Naive B cell (primary cell): Measurements from ENCODE around the gene KCNQ5. TPM values are rescaled to one million over a fixed set of nuclear protein-coding genes. Genes with fewer than 3 reads are reported as not detected.
"Not testable (repeated sequence)": the region's sequence is repeated elsewhere in the genome, so short reads cannot be mapped to it uniquely, and the experiment has no call there.

Experiments used
- ATAC-seq, 2 donors: fragments of 150-1000 bp; cut with Tn5 transposase; 2 replicates each; pipeline ENCODE4 v1.10.0; 2021; ENCODE audit warnings: low read depth in 2 of 2, mild to moderate bottlenecking in 2 of 2, moderate library complexity in 2 of 2
- DNase-seq: peaks from one replicate; pipeline ENCODE4 v3.0.0; 2022
- H3K27ac Mint-ChIP-seq, 6 donors: one replicate each; pipeline ENCODE4 v1.8.0; 2020 to 2022; ENCODE audit warnings: mild to moderate bottlenecking in 6 of 6, mixed read lengths in 6 of 6, moderate library complexity in 5 of 6, inconsistent platforms in 2 of 6
- H3K27me3 Mint-ChIP-seq, 3 donors: one replicate each; pipeline ENCODE4 v1.8.0; 2021 to 2022; ENCODE audit warnings: mixed read lengths in 3 of 3, mild to moderate bottlenecking in 1 of 3
- H3K36me3 Mint-ChIP-seq, 2 donors: one replicate each; pipeline ENCODE4 v1.8.0; 2020 to 2022; ENCODE audit warnings: mixed read lengths in 2 of 2, inconsistent platforms in 1 of 2, mild to moderate bottlenecking in 1 of 2
- H3K4me1 Mint-ChIP-seq, 3 donors: one replicate each; pipeline ENCODE4 v1.8.0; 2020 to 2022; ENCODE audit warnings: mixed read lengths in 3 of 3, inconsistent platforms in 1 of 3, mild to moderate bottlenecking in 1 of 3, moderate library complexity in 1 of 3
- H3K4me3 Mint-ChIP-seq, 8 donors: one replicate each; pipeline ENCODE4 v1.8.0; 2020 to 2022; ENCODE audit warnings: mild to moderate bottlenecking in 8 of 8, mixed read lengths in 8 of 8, moderate library complexity in 8 of 8, inconsistent platforms in 2 of 8
- H3K9me3 Mint-ChIP-seq, 7 donors: one replicate each; pipeline ENCODE4 v1.8.0; 2020 to 2022; ENCODE audit warnings: mixed read lengths in 7 of 7, mild to moderate bottlenecking in 5 of 7, inconsistent platforms in 2 of 7, moderate library complexity in 1 of 7
- polyA plus RNA-seq, 6 donors: library from polyadenylated mRNA; unstranded; fragments of 300-500 nt; fragmentation: Illumina TruSeq; gene quantifications; one replicate each; pipeline ENCODE4 v1.2.3, GENCODE V29; 2021; ENCODE audit warnings: low read depth in 6 of 6

Gene KCNQ5
- polyA plus RNA-seq, 6 donors from 2014 or later, result 0.29 to 7.1 (median 4.9) TPM

GRCh38 chr6:72963946-72964345 is 342.1 kb downstream of the KCNQ5 start:
- Mint-ChIP-seq H3K4me3 (no peak overlapping the region), H3K27ac (no peak overlapping the region), H3K4me1 (no peaks in the 10 kb centered on the region), H3K27me3 (no peaks in the 10 kb centered on the region), H3K36me3 (no peaks in the 10 kb centered on the region), H3K9me3 (no peaks in the 10 kb centered on the region)
- DNase-seq (no peak), ATAC-seq (no peak)

- no peak for ATAC-seq
- H3K36me3 Mint-ChIP-seq, result no peaks in the 10 kb centered on the region
- DNase-seq, result no peak
- H3K4me1 Mint-ChIP-seq, result no peaks in the 10 kb centered on the region
- no peak overlapping the region for H3K27ac Mint-ChIP-seq
- peaks cover 0 to 3% (median 0%) of the 10 kb centered on the region in 7 donors for H3K9me3 Mint-ChIP-seq
- no peaks in the 10 kb centered on the region for H3K27me3 Mint-ChIP-seq
- no peak overlapping the region for H3K4me3 Mint-ChIP-seq
These were observed 344.9 kb downstream of the KCNQ5 start for GRCh38 chr6:72966628-72967280.

DNA sequence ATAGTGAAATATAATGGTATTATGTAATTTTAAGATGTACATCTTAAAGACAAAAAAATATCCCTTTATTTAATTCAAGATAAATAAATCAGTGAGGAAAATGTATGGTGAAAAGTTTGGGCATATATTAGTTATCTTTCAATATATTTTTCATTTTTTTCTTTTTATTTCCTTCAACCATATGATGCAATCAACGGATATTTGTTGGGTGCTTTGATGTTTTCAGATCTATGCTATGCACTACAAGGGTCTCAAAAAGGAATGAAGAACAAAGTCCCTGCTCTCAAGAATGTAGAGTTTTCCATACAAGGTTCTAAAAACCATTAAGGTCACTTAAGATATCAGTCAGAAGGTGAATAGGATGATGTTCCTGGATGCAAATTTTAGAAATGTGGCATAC is 345.5 kb downstream of the KCNQ5 start:
- DNase-seq (no peak), ATAC-seq (no peak)
- Mint-ChIP-seq H3K9me3 (peaks cover 0 to 3% (median 0%) of the 10 kb centered on the region in 7 donors), H3K36me3 (no peaks in the 10 kb centered on the region), H3K4me1 (peaks cover 0 to 2% (median 0%) of the 10 kb centered on the region in 3 donors), H3K27ac (no peak overlapping the region), H3K4me3 (no peak overlapping the region), H3K27me3 (no peaks in the 10 kb centered on the region)

DNA sequence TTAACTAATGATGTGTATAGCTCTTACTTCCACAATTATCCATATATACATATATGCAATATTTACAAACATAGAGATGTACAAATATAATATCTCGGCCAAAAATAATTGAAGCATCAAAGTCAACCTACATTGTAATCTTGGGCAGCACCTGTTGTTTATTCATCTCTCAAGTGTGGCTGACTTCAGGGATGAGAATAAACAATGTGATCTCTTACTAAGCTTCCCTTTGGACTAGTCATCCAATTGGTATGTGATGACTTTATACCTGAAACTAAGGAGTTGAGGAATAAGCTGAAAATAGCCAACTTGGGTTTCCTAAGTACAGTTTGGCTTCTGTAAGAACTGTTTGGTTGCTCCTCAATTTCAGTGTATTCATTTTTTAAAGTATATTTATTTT is 346.8 kb downstream of the KCNQ5 start:
- H3K27me3 Mint-ChIP-seq, result no peaks in the 10 kb centered on the region
- H3K27ac Mint-ChIP-seq, result no peak overlapping the region
- DNase-seq (no peak), ATAC-seq (no peak)
- no peak overlapping the region for H3K4me3 Mint-ChIP-seq
- H3K4me1 Mint-ChIP-seq, result peaks cover 0 to 9% (median 0%) of the 10 kb centered on the region in 3 donors
- no peaks in the 10 kb centered on the region for H3K36me3 Mint-ChIP-seq
- peaks cover 0 to 3% (median 0%) of the 10 kb centered on the region in 7 donors for H3K9me3 Mint-ChIP-seq

DNA sequence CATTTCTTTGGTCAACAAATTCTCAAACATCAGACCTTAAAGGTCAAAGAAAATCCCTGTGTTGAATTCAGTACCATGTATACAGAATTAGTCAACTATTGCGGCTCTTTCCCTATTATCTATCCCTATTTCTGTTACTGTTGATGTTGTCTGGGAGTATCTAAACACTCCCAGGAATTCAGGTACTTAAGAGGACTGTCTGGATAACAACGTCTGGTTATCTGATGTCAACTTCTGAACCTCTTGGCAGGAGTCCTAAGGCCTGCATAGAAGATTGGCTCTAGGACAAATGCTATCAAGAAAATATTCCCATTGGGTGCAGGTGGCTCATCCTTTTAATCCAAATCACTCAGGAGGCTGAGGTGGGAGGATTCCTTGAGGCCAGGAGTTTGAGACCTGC is 347.8 kb downstream of the KCNQ5 start:
- H3K4me3 Mint-ChIP-seq, result no peak overlapping the region
- DNase-seq (no peak), ATAC-seq (no peak)
- H3K4me1 Mint-ChIP-seq, result peaks cover 0 to 9% (median 0%) of the 10 kb centered on the region in 3 donors
- no peak overlapping the region for H3K27ac Mint-ChIP-seq
- H3K36me3 Mint-ChIP-seq, result no peaks in the 10 kb centered on the region
- H3K9me3 Mint-ChIP-seq, result peaks cover 0 to 3% (median 0%) of the 10 kb centered on the region in 7 donors
- H3K27me3 Mint-ChIP-seq, result no peaks in the 10 kb centered on the region

DNA sequence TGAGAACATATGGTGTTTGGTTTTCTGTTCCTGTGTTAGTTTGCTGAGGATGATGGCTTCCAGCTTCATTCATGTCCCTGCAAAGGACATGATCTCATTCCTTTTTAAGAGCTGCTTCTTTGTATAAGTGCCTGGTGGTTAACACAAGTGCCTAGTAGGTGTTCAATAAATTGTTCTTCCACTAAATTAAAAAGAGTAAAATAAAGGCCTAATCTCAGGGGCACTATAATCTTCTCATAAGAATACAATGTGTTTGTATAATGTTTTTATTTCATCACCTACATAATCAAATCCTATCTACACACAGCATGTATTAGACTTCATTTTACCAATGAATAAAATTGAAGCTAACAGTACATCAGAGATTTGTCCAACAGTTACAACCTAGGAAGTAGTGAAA is 350.7 kb downstream of the KCNQ5 start:
- DNase-seq (no peak), ATAC-seq (no peak)
- H3K4me3 Mint-ChIP-seq, result no peak overlapping the region
- H3K36me3 Mint-ChIP-seq, result no peaks in the 10 kb centered on the region
- H3K4me1 Mint-ChIP-seq, result peaks cover 7 to 33% (median 22%) of the 10 kb centered on the region in 3 donors
- H3K27ac Mint-ChIP-seq, result no peak overlapping the region
- no peaks in the 10 kb centered on the region for H3K27me3 Mint-ChIP-seq
- peaks cover 0 to 3% (median 0%) of the 10 kb centered on the region in 7 donors for H3K9me3 Mint-ChIP-seq

DNA sequence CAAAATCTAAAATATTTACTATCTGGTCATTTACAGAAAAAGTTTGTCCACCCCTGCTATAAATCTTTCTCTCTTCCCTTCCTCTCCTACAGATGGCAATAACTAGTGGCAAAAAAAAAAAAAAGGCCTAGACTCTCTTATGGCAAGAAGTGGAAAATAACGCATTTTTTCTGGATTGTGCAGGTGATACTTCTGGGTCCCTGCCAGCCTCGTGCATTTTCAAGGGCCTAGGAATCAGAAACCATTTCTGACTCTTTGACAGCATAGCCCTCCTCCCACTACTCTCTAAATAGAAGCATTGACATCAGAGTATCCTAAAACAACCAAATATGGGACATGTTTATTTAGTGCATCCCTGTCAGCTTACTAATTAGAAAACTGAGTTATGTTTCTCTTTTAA is 352.4 kb downstream of the KCNQ5 start:
- H3K27me3 Mint-ChIP-seq, result no peaks in the 10 kb centered on the region
- no peaks in the 10 kb centered on the region for H3K36me3 Mint-ChIP-seq
- peaks cover 7 to 40% (median 22%) of the 10 kb centered on the region in 3 donors for H3K4me1 Mint-ChIP-seq
- H3K9me3 Mint-ChIP-seq, result peaks cover 0 to 10% (median 7%) of the 10 kb centered on the region in 7 donors
- ATAC-seq (no peak), DNase-seq (no peak)
- H3K4me3 Mint-ChIP-seq, result no peak overlapping the region
- peak overlapping the region in 1 of 6 donors; percentile 49 for H3K27ac Mint-ChIP-seq

DNA sequence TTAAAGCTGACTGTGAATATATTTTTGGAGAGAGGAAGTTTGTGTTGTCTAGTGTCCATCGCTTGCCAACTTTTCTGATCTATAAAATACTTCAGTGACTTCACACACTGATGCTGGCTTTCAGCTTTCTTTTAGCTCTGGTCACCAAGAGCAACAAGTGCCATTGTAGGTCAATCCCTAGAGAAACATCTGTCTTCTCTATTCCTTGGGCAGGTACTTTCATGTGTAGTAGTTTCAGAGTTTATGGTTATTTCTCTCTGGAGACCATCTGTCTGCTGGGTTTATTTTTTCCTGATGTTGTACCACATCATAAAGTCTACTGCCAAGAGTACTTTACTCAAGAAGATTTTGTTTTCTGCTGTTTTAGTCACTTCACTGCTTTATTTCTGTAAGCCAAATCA is 353.5 kb downstream of the KCNQ5 start:
- H3K36me3 Mint-ChIP-seq, result no peaks in the 10 kb centered on the region
- H3K27ac Mint-ChIP-seq, result peak overlapping the region in 3 of 6 donors; percentile 2 to 64 (median 62)
- DNase-seq, result no peak
- no peak overlapping the region for H3K4me3 Mint-ChIP-seq
- peaks cover 10 to 46% (median 24%) of the 10 kb centered on the region in 3 donors for H3K4me1 Mint-ChIP-seq
- no peak for ATAC-seq
- H3K27me3 Mint-ChIP-seq, result no peaks in the 10 kb centered on the region
- peaks cover 0 to 14% (median 11%) of the 10 kb centered on the region in 7 donors for H3K9me3 Mint-ChIP-seq

DNA sequence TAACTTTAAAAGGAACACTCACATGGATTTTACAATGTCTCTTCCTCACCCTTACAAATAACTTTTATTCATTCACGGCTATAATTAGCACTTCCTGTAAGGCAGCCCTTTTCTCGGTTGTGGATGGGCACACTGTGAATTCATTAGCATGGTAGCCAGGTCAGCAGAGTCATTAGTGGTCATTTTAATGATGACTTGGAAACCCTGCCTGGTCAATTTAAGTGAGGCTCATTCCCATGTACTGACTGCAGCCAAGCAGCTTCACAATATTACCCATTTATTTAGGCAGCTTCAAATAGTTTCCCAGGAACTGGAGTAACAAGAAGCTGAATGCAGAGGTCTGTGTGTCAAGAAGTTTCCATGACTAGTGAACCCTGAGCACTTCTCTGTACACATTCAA is 354.6 kb downstream of the KCNQ5 start:
- no peak for ATAC-seq
- H3K4me3 Mint-ChIP-seq, result no peak overlapping the region
- H3K4me1 Mint-ChIP-seq, result peaks cover 12 to 53% (median 25%) of the 10 kb centered on the region in 3 donors
- H3K27me3 Mint-ChIP-seq, result no peaks in the 10 kb centered on the region
- DNase-seq, result no peak
- no peak overlapping the region for H3K27ac Mint-ChIP-seq
- peaks cover 0 to 4% of the 10 kb centered on the region in 2 donors for H3K36me3 Mint-ChIP-seq
- H3K9me3 Mint-ChIP-seq, result peaks cover 0 to 19% (median 14%) of the 10 kb centered on the region in 7 donors

- ATAC-seq, result peak in 1 of 2 donors; percentile 54
These were observed 355.2 kb downstream of the KCNQ5 start for GRCh38 chr6:72977114-72977513.

GRCh38 chr6:72978808-72979207 is 356.9 kb downstream of the KCNQ5 start:
- Mint-ChIP-seq H3K4me3 (peak overlapping the region in 2 of 8 donors; percentile 11 to 17), H3K9me3 (peaks cover 0 to 30% (median 20%) of the 10 kb centered on the region in 7 donors), H3K36me3 (peaks cover 0 to 13% of the 10 kb centered on the region in 2 donors), H3K4me1 (peaks cover 17 to 56% (median 25%) of the 10 kb centered on the region in 3 donors)
- not testable (repeated sequence) for H3K27ac Mint-ChIP-seq, H3K27me3 Mint-ChIP-seq, DNase-seq, ATAC-seq

More at GRCh38 chr6:72977114-72977513, 355.2 kb downstream of the KCNQ5 start:
- no peak overlapping the region for H3K4me3 Mint-ChIP-seq
- H3K27me3 Mint-ChIP-seq, result no peaks in the 10 kb centered on the region
- peaks cover 0 to 10% of the 10 kb centered on the region in 2 donors for H3K36me3 Mint-ChIP-seq
- H3K27ac Mint-ChIP-seq, result peak overlapping the region in 1 of 6 donors; percentile 16
- DNase-seq, result no peak
- H3K9me3 Mint-ChIP-seq, result peaks cover 0 to 22% (median 18%) of the 10 kb centered on the region in 7 donors
- peaks cover 17 to 59% (median 25%) of the 10 kb centered on the region in 3 donors for H3K4me1 Mint-ChIP-seq

DNA sequence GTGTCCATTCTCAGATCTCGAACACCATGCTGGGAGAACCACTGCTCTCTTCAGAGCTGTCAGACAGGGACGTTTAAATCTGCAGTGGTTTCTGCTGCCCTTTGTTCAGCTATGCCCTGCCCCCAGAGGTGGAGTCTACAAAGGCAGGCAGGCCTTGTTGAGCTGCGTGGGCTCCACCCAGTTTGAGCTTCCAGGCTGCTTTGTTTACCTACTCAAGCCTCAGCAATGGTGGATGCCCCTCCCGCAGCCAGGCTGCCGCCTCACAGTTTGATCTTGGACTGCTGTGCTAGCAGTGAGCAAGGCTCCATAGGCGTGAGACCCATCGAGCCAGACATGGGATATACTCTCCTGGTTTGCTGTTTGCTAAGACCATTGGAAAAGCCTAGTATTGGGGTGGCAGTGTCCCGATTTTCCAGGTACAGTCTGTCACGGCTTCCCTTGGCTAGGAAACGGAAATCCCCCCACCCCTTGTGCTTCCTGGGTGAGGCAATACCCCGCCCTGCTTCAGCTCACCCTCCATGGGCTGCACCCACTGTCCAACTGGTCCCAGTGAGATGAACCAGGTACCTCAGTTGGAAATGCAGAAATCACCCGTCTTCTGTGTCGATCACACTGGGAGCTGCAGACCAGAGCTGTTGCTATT is 362.4 kb downstream of the KCNQ5 start:
- ATAC-seq, DNase-seq, H3K27ac Mint-ChIP-seq, H3K4me3 Mint-ChIP-seq, H3K27me3 Mint-ChIP-seq: not testable (repeated sequence)
- Mint-ChIP-seq H3K36me3 (peaks cover 4 to 35% of the 10 kb centered on the region in 2 donors), H3K9me3 (peaks cover 5 to 54% (median 14%) of the 10 kb centered on the region in 7 donors), H3K4me1 (peaks cover 10 to 45% (median 21%) of the 10 kb centered on the region in 3 donors)

GRCh38 chr6:72984981-72985665 is 363.3 kb downstream of the KCNQ5 start:
- Mint-ChIP-seq H3K27me3 (no peaks in the 10 kb centered on the region), H3K9me3 (peaks cover 3 to 53% (median 14%) of the 10 kb centered on the region in 7 donors), H3K27ac (peak overlapping the region in 1 of 6 donors; percentile 86), H3K4me1 (peaks cover 10 to 41% (median 20%) of the 10 kb centered on the region in 3 donors), H3K4me3 (no peak overlapping the region), H3K36me3 (peaks cover 4 to 35% of the 10 kb centered on the region in 2 donors)
- DNase-seq (no peak), ATAC-seq (no peak)
